OCI-LY7 (cell line): Measurements from ENCODE around the gene DAPK2. TPM values are rescaled to one million over a fixed set of nuclear protein-coding genes. Genes with fewer than 3 reads are reported as not detected.

ENCODE experiments used
- BruUV-seq: library from RNA; stranded (reverse); fragments of 400-500 nt; replicated peaks from 2 replicates; lab custom pipeline; 2021; lab: Mats Ljungman, UMichigan
- CTCF ChIA-PET: fragments of 300-600 bp; sonication (Branson Sonifier 250); formaldehyde crosslinking; loops from one replicate; lab custom pipeline; 2022; ENCODE audit warnings: antibody characterized with exemption; ENCODE audit not compliant: unreplicated experiment; lab: Charles Lee
- POLR2A ChIA-PET: fragments of 300-600 bp; sonication (Branson Sonifier 250); formaldehyde crosslinking; loops from one replicate; lab custom pipeline; 2022; ENCODE audit warnings: antibody characterized with exemption; lab: Charles Lee
- DNase-seq: peaks from one replicate; pipeline ENCODE4 v3.0.0-alpha.2; 2015; ENCODE audit warnings: low spot score
- H2AFZ ChIP-seq: fragments of 200-600 bp; sonication (generic), shearing (Covaris generic); 2 replicates; pipeline ENCODE4 v1.6.1; 2014; ENCODE audit warnings: mild to moderate bottlenecking, antibody characterized with exemption, low read length, moderate library complexity
- H3K27ac ChIP-seq: fragments of 200-600 bp; sonication (generic); 2 replicates; pipeline ENCODE4 v1.5.1; 2014; ENCODE audit warnings: mixed run types, low read depth, mild to moderate bottlenecking, moderate library complexity, low read length, inconsistent platforms; ENCODE audit not compliant: poor library complexity, severe bottlenecking
- H3K36me3 ChIP-seq: fragments of 200-600 bp; sonication (generic); 2 replicates; pipeline ENCODE4 v1.6.1; 2014; ENCODE audit warnings: mild to moderate bottlenecking, antibody characterized with exemption, low read length, moderate library complexity, mixed read lengths; ENCODE audit not compliant: insufficient read depth
- H3K4me1 ChIP-seq: fragments of 200-600 bp; sonication (generic); 2 replicates; pipeline ENCODE4 v1.5.1; 2014; ENCODE audit warnings: mild to moderate bottlenecking, low read length; ENCODE audit not compliant: insufficient read depth, poor library complexity, severe bottlenecking
- H3K4me2 ChIP-seq: fragments of 200-600 bp; sonication (generic); 2 replicates; pipeline ENCODE4 v1.6.1; 2014; ENCODE audit warnings: mild to moderate bottlenecking, low read length
- H3K4me3 ChIP-seq: fragments of 200-600 bp; sonication (generic); 2 replicates; pipeline ENCODE4 v1.5.1; 2014; ENCODE audit warnings: mild to moderate bottlenecking, low read depth, low read length; ENCODE audit not compliant: poor library complexity, severe bottlenecking
- H3K79me2 ChIP-seq: fragments of 200-600 bp; sonication (generic); 2 replicates; pipeline ENCODE4 v1.6.1; 2016; ENCODE audit warnings: low read depth, mild to moderate bottlenecking, low read length, moderate library complexity, mixed read lengths; ENCODE audit not compliant: insufficient read depth
- H3K9me2 ChIP-seq: fragments of 200-600 bp; sonication (generic); 2 replicates; pipeline ENCODE4 v1.6.1; 2016; ENCODE audit warnings: mild to moderate bottlenecking, low read length, mixed read lengths; ENCODE audit not compliant: insufficient read depth
- H3K9me3 ChIP-seq: fragments of 200-600 bp; sonication (generic); 2 replicates; pipeline ENCODE4 v1.6.1; 2014; ENCODE audit warnings: mild to moderate bottlenecking, mixed run types, low read length, mixed read lengths
- H4K20me1 ChIP-seq: fragments of 200-600 bp; sonication (generic); 2 replicates; pipeline ENCODE4 v1.6.1; 2014; ENCODE audit warnings: mild to moderate bottlenecking, antibody characterized with exemption, low read length, moderate library complexity, mixed read lengths; ENCODE audit not compliant: insufficient read depth
- CTCF ChIP-seq: fragments of 200-600 bp; sonication (generic); conservative IDR thresholded peaks from 2 replicates; pipeline ENCODE4 v1.5.1; 2014; ENCODE audit warnings: mild to moderate bottlenecking, antibody characterized with exemption, low read length, moderate library complexity, mixed read lengths
- EZH2phosphoT487 ChIP-seq: fragments of 200-600 bp; sonication (generic); IDR thresholded peaks from 2 replicates; pipeline ENCODE4 v1.6.1; 2018; ENCODE audit warnings: low read depth, borderline replicate concordance, mild to moderate bottlenecking, mixed run types, antibody characterized with exemption, low read length, moderate library complexity, mixed read lengths
- intact Hi-C: fragments of 100-400 bp; cut with micrococcal nuclease; formaldehyde crosslinking; loops from one replicate; pipeline ENCODE4 v1.10.0; 2022; ENCODE audit not compliant: unreplicated experiment
- total RNA-seq, 2 experiments: library from RNA; depleted of rRNA in 1 of 2; stranded (reverse); fragments of >200 nt in 1 of 2; shearing (Covaris generic) in 1 of 2; gene quantifications; 2 replicates each; pipeline ENCODE4 v1.2.3, GENCODE V29; 2014 to 2022

DAPK2 gene
- total RNA-seq, 2 experiments from 2014 or later = 0.36 to 1.2 TPM

- Histone ChIP-seq H3K4me1 (no peaks in the 10 kb centered on the region), H3K36me3 (no peaks in the 10 kb centered on the region), H3K4me3 (no peak overlapping the region), H3K4me2 (no peak overlapping the region), H3K9me3 (no peaks in the 10 kb centered on the region), H2AFZ (no peak overlapping the region), H3K79me2 (no peaks in the 10 kb centered on the region), H4K20me1 (no peaks in the 10 kb centered on the region), H3K27ac (no peak overlapping the region), H3K9me2 (no peaks in the 10 kb centered on the region)
- DNase-seq = no peak
- ChIA-PET POLR2A (interaction anchor here (0.5 kb wide), 1 partner anchor 336 kb away, joined by 4 read pairs; no protein-coding TSS in a partner anchor), CTCF (no interaction called here)
- intact Hi-C loops = no loop called here
- TF ChIP-seq EZH2phosphoT487 = no peak
- TF ChIP-seq CTCF = no peak
- BruUV-seq = no TSS peak
These were observed 11.8 kb downstream of the DAPK2 start for GRCh38 chr15:64034519-64034918.

- Histone ChIP-seq H3K4me2 (no peak overlapping the region), H3K9me2 (no peaks in the 10 kb centered on the region), H3K36me3 (no peaks in the 10 kb centered on the region), H3K27ac (no peak overlapping the region), H3K79me2 (no peaks in the 10 kb centered on the region), H3K4me1 (no peaks in the 10 kb centered on the region), H4K20me1 (no peaks in the 10 kb centered on the region), H2AFZ (no peak overlapping the region), H3K4me3 (no peak overlapping the region), H3K9me3 (no peaks in the 10 kb centered on the region)
- POLR2A ChIA-PET = no interaction called here
- CTCF ChIA-PET = no interaction called here
- intact Hi-C loops = no loop called here
- no TSS peak for BruUV-seq
- no peak for DNase-seq
- TF ChIP-seq CTCF (no peak), EZH2phosphoT487 (no peak)
These were observed 14.0 kb downstream of the DAPK2 start for GRCh38 chr15:64032329-64032728.

- POLR2A ChIA-PET = interaction anchor here (0.7 kb wide), 2 partner anchors 169 to 347 kb away, joined by 3 read pairs; no protein-coding TSS in a partner anchor
- BruUV-seq = no TSS peak
These were observed 16.2 kb downstream of the DAPK2 start for GRCh38 chr15:64030123-64030522.

More at GRCh38 chr15:64030123-64030522, 16.2 kb downstream of the DAPK2 start:
- H4K20me1 ChIP-seq = no peaks in the 10 kb centered on the region
- H2AFZ ChIP-seq = no peak overlapping the region
- no peak overlapping the region for H3K4me3 ChIP-seq
- intact Hi-C loops = no loop called here
- CTCF ChIA-PET = no interaction called here
- H3K4me2 ChIP-seq = no peak overlapping the region
- DNase-seq = no peak
- H3K9me2 ChIP-seq = no peaks in the 10 kb centered on the region
- H3K27ac ChIP-seq = no peak overlapping the region
- no peaks in the 10 kb centered on the region for H3K9me3 ChIP-seq
- TF ChIP-seq EZH2phosphoT487 (no peak), CTCF (no peak)
- no peaks in the 10 kb centered on the region for H3K36me3 ChIP-seq
- no peaks in the 10 kb centered on the region for H3K79me2 ChIP-seq
- no peaks in the 10 kb centered on the region for H3K4me1 ChIP-seq
